OCI-LY7 (cell line): ENCODE measurements around the gene SMURF1.

Experiments
- EZH2phosphoT487 ChIP-seq: fragments of 200-600 bp; sonication (generic); IDR thresholded peaks from 2 replicates; pipeline ENCODE4 v1.6.1; 2018; ENCODE audit warnings: low read depth, borderline replicate concordance, mild to moderate bottlenecking, mixed run types, antibody characterized with exemption, low read length, moderate library complexity, mixed read lengths
- TF ChIP-seq, protein P1 (sequence below): fragments of 200-600 bp; sonication (generic); conservative IDR thresholded peaks from 2 replicates; pipeline ENCODE4 v1.5.1; 2014; ENCODE audit warnings: mild to moderate bottlenecking, antibody characterized with exemption, low read length, moderate library complexity, mixed read lengths

DNA sequence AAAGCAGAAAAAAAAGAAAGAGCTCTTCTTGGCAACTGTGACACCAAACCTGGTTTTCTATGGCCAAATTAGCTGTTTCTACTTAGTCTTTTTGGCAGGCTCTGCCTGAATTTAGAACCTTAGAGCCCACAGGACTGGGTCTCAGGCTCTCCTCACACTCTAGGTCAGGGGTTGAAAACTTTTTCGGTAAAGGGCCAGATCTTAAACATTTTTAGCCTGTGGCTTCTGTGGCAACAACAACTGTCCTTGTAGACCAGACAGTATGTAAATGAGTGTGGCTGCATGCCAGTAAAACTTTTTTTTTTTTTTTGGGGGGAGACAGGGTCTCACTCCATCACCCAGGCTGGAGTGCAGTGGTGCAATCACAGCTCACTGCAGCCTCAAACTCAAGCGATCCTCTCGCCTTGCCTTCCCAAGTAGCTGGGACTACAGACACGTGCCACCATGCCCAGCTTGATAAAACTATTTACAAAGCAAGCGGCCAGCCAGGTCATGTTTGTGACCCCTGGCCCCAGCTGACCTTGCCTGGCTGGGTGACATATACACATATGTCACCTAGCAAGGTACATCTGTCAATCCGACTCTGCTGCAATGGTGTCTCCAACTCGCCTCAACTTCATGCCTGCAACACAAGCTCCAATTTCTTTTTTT, 46.6 kb upstream of the SMURF1 start:
- TF ChIP-seq, protein P1, sequence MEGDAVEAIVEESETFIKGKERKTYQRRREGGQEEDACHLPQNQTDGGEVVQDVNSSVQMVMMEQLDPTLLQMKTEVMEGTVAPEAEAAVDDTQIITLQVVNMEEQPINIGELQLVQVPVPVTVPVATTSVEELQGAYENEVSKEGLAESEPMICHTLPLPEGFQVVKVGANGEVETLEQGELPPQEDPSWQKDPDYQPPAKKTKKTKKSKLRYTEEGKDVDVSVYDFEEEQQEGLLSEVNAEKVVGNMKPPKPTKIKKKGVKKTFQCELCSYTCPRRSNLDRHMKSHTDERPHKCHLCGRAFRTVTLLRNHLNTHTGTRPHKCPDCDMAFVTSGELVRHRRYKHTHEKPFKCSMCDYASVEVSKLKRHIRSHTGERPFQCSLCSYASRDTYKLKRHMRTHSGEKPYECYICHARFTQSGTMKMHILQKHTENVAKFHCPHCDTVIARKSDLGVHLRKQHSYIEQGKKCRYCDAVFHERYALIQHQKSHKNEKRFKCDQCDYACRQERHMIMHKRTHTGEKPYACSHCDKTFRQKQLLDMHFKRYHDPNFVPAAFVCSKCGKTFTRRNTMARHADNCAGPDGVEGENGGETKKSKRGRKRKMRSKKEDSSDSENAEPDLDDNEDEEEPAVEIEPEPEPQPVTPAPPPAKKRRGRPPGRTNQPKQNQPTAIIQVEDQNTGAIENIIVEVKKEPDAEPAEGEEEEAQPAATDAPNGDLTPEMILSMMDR, result no peak
- no peak for TF ChIP-seq EZH2phosphoT487
